T follicular helper cell (primary cell): ENCODE measurements around the gene PGLYRP3.

Experiments used
- DNase-seq: peaks from one replicate; pipeline ENCODE4 v3.0.0-alpha.2; 2020; ENCODE audit warnings: low read depth
- total RNA-seq, 2 experiments: gene quantifications; one replicate each; lab custom pipeline; 2026; lab: John Stamatoyannopoulos, UW

Gene PGLYRP3
- total RNA-seq, result 0 reads per million in 2 experiments

GRCh38 chr1:153312570-153313186 is at the start of gene PGLYRP3:
TSS of gene PGLYRP3 (minus strand) at chr1:153312952. CDS start at chr1:153310665, 2,287 bp downstream.
- DNase-seq, result no peak

- DNase-seq, result no peak
Observed at GRCh38 chr1:153362187-153362775, 49.5 kb upstream of the PGLYRP3 start.

- DNase-seq, result no peak
Observed at GRCh38 chr1:153361480-153362109, 48.8 kb upstream of the PGLYRP3 start.

- no peak for DNase-seq
Observed at GRCh38 chr1:153360592-153361479, 48.1 kb upstream of the PGLYRP3 start.

- DNase-seq, result no peak
Observed at GRCh38 chr1:153360190-153360589, 47.4 kb upstream of the PGLYRP3 start.

- DNase-seq, result no peak
Observed at GRCh38 chr1:153359241-153359640, 46.5 kb upstream of the PGLYRP3 start.

- DNase-seq, result no peak
Observed at GRCh38 chr1:153358691-153358975, 45.9 kb upstream of the PGLYRP3 start.

- no peak for DNase-seq
Observed at GRCh38 chr1:153357853-153358690, 45.3 kb upstream of the PGLYRP3 start, which contains the start of gene S100A9. TSS of gene S100A9 (plus strand) at chr1:153357854. CDS start at chr1:153358284, 430 bp downstream.

- DNase-seq, result no peak
Observed at GRCh38 chr1:153357076-153357852, 44.5 kb upstream of the PGLYRP3 start.

GRCh38 chr1:153356392-153357075 is 43.8 kb upstream of the PGLYRP3 start:
- DNase-seq, result no peak

GRCh38 chr1:153355445-153356071 is 42.8 kb upstream of the PGLYRP3 start:
- no peak for DNase-seq

- no peak for DNase-seq
Observed at GRCh38 chr1:153354515-153355193, 41.9 kb upstream of the PGLYRP3 start.

- DNase-seq, result no peak
Observed at GRCh38 chr1:153353226-153353947, 40.6 kb upstream of the PGLYRP3 start.

GRCh38 chr1:153352523-153352922 is 39.8 kb upstream of the PGLYRP3 start:
- DNase-seq, result peak; percentile 36

- no peak for DNase-seq
Observed at GRCh38 chr1:153350321-153350957, 37.7 kb upstream of the PGLYRP3 start.

- no peak for DNase-seq
Observed at GRCh38 chr1:153349363-153350320, 36.9 kb upstream of the PGLYRP3 start.
